ENCODE results near the gene ARHGEF16.

ARHGEF16 gene

DNA sequence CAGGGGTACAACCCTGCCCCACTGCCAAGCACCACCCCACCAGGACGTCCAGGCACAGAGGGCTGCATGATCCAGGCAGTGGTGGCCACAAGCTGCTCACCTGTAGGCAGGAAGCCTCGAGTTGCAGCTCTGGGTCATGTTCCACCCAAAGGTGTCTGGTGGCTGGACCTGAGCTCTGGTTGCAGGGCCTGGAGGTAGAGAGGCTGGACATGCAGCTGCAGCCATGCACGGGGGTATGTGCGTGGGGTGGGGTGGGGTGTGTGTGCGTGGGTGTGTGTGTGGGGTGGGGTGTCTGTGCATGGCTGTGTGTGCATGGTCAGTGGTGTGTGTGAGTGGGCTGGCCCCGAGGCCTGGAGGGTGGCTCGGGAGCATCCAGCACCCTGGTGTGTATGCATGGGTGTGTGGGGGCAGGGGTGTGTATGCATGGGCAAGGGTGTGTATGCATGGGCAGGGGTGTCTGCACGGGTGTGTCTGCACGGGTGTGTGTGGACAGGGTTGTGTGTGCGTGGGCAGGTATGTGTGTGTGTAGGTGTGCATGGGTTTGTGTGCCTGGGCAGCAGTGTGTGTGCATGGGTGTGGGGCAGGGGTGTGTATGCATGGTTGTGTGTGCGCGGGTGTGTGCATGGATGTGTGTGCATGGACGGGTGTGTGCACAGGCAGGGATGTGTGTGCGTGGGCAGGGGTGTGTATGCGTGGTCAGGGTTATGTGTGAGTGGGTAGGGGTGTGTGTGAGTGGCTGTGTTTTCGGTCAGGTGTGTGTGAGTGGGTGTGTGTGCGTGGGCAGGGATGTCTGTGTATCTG lies 15.6 kb downstream of the ARHGEF16 start:
- DNase-seq (no peak), ATAC-seq (replicated peaks) (no peak)
- Mint-ChIP-seq H3K4me3 (no peak overlapping the region), H3K27me3 (peaks cover 6 to 9% of the 10 kb centered on the region in 2 donors), H3K27ac (no peak overlapping the region), H3K4me1 (peaks cover 5 to 15% of the 10 kb centered on the region in 2 donors), H3K36me3 (no peaks in the 10 kb centered on the region), H3K9me3 (peaks cover 0 to 6% of the 10 kb centered on the region in 2 donors)

DNA sequence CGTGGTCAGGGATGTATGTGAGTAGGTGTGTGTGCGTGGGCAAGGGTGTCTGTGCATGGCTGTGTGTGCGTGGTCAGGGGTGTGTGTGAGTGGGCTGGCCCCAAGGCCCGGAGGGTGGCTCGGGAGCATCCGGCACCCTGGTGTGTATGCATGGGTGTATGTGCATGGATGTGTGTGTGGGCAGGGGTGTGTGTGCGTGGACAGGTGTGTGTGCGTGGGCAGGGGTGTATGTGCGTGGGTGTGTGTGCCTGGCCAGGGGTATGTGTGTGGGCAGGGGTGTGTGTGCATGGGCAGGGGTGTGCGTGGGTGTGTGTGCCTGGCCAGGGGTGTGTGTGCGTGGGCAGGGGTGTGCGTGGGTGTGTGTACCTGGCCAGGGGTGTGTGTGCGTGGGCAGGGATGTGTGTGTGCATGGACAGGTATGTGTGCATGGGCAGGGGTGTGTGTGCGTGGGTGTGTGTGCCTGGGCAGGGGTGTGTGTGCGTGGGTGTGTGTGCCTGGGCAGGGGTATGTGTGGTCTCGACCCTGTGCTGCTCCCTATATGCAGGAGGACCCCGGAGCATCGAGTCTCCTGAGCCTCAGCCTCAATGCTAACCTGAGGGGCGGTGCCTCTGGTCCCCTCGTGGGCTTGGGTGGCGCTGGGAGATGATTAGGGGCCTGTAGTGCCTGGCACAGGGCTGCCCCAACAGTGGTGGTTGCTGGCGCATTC lies 16.3 kb downstream of the ARHGEF16 start:
- H3K27ac Mint-ChIP-seq = no peak overlapping the region
- DNase-seq = no peak
- H3K4me3 Mint-ChIP-seq = no peak overlapping the region
- peaks cover 3 to 13% of the 10 kb centered on the region in 2 donors for H3K4me1 Mint-ChIP-seq
- ATAC-seq (replicated peaks) = peak in 1 of 2 donors; percentile 33
- peaks cover 3 to 6% of the 10 kb centered on the region in 2 donors for H3K27me3 Mint-ChIP-seq
- peaks cover 0 to 6% of the 10 kb centered on the region in 2 donors for H3K9me3 Mint-ChIP-seq
- no peaks in the 10 kb centered on the region for H3K36me3 Mint-ChIP-seq

- H3K4me1 Mint-ChIP-seq = peaks cover 0 to 11% of the 10 kb centered on the region in 2 donors
Measured at GRCh38 chr1:3471356-3472087, 17.1 kb downstream of the ARHGEF16 start.

GRCh38 chr1:3472088-3472850 lies 17.8 kb downstream of the ARHGEF16 start:
- H3K4me3 Mint-ChIP-seq = no peak overlapping the region
- H3K4me1 Mint-ChIP-seq = peaks cover 0 to 11% of the 10 kb centered on the region in 2 donors
- H3K27ac Mint-ChIP-seq = no peak overlapping the region
- ATAC-seq (replicated peaks) = no peak
- peaks cover 0 to 6% of the 10 kb centered on the region in 2 donors for H3K9me3 Mint-ChIP-seq
- peaks cover 0 to 5% of the 10 kb centered on the region in 2 donors for H3K27me3 Mint-ChIP-seq
- DNase-seq = no peak
- no peaks in the 10 kb centered on the region for H3K36me3 Mint-ChIP-seq

More at GRCh38 chr1:3471356-3472087, 17.1 kb downstream of the ARHGEF16 start:
- no peak overlapping the region for H3K4me3 Mint-ChIP-seq
- H3K36me3 Mint-ChIP-seq = no peaks in the 10 kb centered on the region
- H3K9me3 Mint-ChIP-seq = peaks cover 0 to 6% of the 10 kb centered on the region in 2 donors
- H3K27me3 Mint-ChIP-seq = peaks cover 0 to 5% of the 10 kb centered on the region in 2 donors
- no peak for ATAC-seq (replicated peaks)
- no peak for DNase-seq
- no peak overlapping the region for H3K27ac Mint-ChIP-seq

DNA sequence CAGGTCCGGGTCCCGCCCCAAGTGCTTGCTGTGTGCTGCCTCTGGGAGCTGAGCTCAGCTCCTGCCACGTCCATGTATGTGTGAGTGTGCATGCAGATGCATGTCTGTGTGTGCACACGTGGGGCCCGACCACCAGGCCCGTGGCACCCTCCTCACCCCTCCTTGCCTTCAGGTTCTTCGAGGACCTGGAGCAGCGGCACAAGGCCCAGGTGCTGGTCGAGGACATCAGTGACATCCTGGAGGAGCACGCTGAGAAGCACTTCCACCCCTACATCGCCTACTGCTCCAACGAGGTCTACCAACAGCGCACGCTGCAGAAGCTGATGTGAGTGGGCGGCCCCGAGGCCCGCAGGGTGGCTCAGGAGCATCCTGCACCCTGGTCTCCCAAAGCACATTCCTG lies 18.4 kb downstream of the ARHGEF16 start:
- no peaks in the 10 kb centered on the region for H3K36me3 Mint-ChIP-seq
- DNase-seq = no peak
- H3K27ac Mint-ChIP-seq = no peak overlapping the region
- no peak for ATAC-seq (replicated peaks)
- peaks cover 0 to 9% of the 10 kb centered on the region in 2 donors for H3K27me3 Mint-ChIP-seq
- peaks cover 0 to 6% of the 10 kb centered on the region in 2 donors for H3K9me3 Mint-ChIP-seq
- H3K4me3 Mint-ChIP-seq = no peak overlapping the region
- H3K4me1 Mint-ChIP-seq = peaks cover 0 to 10% of the 10 kb centered on the region in 2 donors

DNA sequence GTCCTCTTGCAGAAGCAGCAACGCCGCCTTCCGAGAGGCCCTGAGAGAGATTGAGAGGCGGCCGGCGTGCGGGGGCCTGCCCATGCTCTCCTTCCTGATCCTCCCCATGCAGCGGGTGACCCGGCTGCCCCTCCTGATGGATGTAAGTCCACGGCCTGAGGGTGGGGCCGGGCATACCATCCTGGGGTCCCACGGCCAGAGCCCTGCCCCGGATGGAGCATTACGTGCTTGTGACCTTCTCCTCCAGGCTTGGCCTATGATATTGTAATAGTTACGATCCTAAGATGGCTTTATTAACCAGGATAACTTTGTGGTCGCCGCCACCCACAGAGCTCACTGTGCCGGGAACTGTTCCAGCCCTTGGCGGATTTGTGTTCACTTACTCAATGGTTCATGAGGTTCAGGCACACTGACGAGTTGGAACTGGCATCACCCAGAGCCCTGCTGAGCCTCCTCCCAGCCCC lies 18.9 kb downstream of the ARHGEF16 start:
- Mint-ChIP-seq H3K9me3 (peaks cover 0 to 6% of the 10 kb centered on the region in 2 donors), H3K36me3 (no peaks in the 10 kb centered on the region), H3K27ac (no peak overlapping the region), H3K4me3 (no peak overlapping the region), H3K4me1 (peaks cover 0 to 10% of the 10 kb centered on the region in 2 donors), H3K27me3 (peaks cover 0 to 9% of the 10 kb centered on the region in 2 donors)
- no peak for DNase-seq
- ATAC-seq (replicated peaks) = no peak

DNA sequence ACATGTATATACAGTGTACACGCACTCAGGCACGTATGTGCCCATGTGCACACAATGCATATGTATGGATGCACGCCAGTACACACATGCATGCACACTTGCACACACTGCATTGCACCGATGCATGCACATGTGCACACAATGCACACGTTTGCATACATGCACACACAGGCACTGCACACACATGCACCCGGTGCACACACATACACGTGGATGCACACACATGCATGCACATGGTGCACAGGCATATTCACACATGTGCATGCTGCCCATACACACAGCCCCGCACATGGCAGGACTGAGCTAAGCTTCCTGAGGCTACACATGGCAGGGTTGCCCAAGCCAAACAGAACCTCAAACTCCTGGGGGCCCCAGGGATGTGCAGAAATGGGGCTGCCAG lies 19.6 kb downstream of the ARHGEF16 start:
- Mint-ChIP-seq H3K27ac (no peak overlapping the region), H3K9me3 (peaks cover 0 to 6% of the 10 kb centered on the region in 2 donors), H3K4me1 (peaks cover 0 to 10% of the 10 kb centered on the region in 2 donors), H3K36me3 (no peaks in the 10 kb centered on the region), H3K4me3 (no peak overlapping the region), H3K27me3 (peaks cover 0 to 9% of the 10 kb centered on the region in 2 donors)
- DNase-seq (no peak), ATAC-seq (replicated peaks) (peak in 1 of 2 donors; percentile 3)

DNA sequence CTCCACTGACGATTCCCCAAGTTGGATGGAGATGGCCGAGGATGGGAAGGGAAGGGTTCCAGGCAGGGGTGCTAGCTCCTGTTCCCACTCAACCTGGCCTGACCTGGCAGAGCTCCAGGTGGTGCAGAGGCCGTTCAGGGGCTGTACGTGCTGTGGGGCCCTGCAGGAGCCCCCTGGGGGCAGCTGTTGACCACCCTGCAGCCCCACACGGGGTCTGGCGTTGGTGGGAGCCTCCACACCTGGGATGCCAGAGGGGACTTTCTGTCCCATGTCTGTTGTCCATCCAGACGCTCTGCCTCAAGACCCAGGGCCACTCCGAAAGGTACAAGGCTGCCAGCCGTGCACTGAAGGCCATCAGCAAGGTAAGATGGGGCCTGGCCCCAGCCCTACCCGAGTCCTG lies 20.0 kb downstream of the ARHGEF16 start:
- Mint-ChIP-seq H3K27me3 (peaks cover 0 to 9% of the 10 kb centered on the region in 2 donors), H3K36me3 (no peaks in the 10 kb centered on the region), H3K4me3 (no peak overlapping the region), H3K27ac (no peak overlapping the region), H3K9me3 (peaks cover 0 to 6% of the 10 kb centered on the region in 2 donors), H3K4me1 (peaks cover 0 to 10% of the 10 kb centered on the region in 2 donors)
- DNase-seq = no peak
- ATAC-seq (replicated peaks) = no peak

DNA sequence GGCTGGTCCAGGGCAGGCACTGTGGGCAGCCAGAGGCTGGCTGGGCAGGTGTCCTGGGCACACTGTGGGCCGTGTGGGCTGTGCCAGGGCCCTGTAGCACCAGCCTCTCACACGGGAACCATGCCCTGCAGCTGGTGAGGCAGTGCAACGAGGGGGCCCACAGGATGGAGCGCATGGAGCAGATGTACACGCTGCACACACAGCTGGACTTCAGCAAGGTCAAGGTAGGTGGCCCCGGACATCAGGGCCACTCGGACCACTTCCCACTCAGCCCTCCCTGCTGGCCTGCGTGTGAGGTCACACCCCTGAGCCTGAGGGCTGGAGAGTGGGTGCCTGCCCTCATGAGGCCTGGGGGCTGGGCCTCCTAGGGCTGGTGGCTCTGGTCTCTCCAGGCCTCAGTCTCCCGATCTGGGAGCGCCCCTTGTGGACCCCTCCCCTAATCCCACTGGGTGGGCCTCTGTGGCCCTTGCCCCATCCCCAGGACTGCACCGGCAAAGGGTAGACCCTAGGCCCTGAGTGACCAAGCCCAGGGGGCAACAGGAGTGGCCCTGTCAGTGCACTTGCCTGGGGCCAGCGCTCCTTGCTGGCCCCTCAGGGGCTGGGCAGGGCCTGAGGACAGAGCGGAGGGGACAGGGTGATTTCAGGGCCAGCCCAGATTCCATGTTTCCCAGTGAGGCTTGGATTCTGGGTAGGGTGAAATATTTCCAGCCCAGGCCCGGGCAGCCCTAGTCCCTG lies 21.5 kb downstream of the ARHGEF16 start:
- DNase-seq = no peak
- Mint-ChIP-seq H3K4me3 (no peak overlapping the region), H3K4me1 (no peaks in the 10 kb centered on the region), H3K27ac (no peak overlapping the region), H3K36me3 (no peaks in the 10 kb centered on the region), H3K27me3 (peaks cover 0 to 5% of the 10 kb centered on the region in 2 donors), H3K9me3 (no peaks in the 10 kb centered on the region)
- no peak for ATAC-seq (replicated peaks)

GRCh38 chr1:3476666-3477065 lies 22.2 kb downstream of the ARHGEF16 start:
- H3K27ac Mint-ChIP-seq = no peak overlapping the region
- H3K9me3 Mint-ChIP-seq = no peaks in the 10 kb centered on the region
- peaks cover 3 to 5% of the 10 kb centered on the region in 2 donors for H3K27me3 Mint-ChIP-seq

DNA sequence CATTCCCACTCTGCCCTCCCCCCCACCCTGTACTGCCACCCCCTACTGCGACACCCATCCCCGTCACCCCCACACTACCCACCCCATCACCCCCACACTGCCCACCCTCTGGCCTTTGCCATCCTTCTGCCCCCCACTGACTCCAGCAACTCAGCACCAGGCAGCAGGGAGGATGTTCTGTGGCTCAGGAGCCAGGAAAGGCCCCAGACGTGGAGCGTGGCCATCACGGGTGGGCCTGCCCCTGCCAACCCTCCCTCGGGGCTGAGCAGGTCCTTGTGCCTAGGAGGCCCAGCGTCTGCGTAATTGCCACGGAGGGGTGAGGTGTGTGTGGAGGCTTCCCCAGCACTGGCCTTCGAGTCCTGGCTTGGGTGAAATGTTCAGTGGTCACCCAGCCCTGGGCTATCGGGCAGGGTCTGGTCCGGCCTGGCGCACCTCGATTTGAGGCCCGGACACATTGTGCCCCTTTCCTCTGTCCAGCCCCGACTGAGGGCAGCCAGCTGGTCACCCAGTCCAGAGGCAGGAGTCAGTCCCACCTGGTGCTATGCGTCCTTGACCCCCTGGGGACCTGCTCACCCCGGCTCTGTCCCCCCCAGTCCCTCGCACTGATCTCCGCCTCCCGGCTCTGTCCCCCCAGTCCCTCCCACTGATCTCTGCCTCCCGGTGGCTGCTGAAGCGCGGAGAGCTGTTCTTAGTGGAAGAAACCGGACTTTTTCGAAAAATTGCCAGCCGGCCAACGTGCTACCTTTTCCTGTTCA lies 23.0 kb downstream of the ARHGEF16 start:
- no peaks in the 10 kb centered on the region for H3K9me3 Mint-ChIP-seq
- H3K27me3 Mint-ChIP-seq = peaks cover 4 to 5% of the 10 kb centered on the region in 2 donors
- no peak overlapping the region for H3K4me3 Mint-ChIP-seq
- no peaks in the 10 kb centered on the region for H3K36me3 Mint-ChIP-seq
- ATAC-seq (replicated peaks) (no peak), DNase-seq (no peak)
- no peaks in the 10 kb centered on the region for H3K4me1 Mint-ChIP-seq
- H3K27ac Mint-ChIP-seq = no peak overlapping the region

More at GRCh38 chr1:3476666-3477065, 22.2 kb downstream of the ARHGEF16 start:
- no peak for ATAC-seq (replicated peaks)
- no peak for DNase-seq
- Mint-ChIP-seq H3K4me3 (no peak overlapping the region), H3K4me1 (no peaks in the 10 kb centered on the region), H3K36me3 (no peaks in the 10 kb centered on the region)

GRCh38 chr1:3478187-3478586 lies 23.7 kb downstream of the ARHGEF16 start:
- Mint-ChIP-seq H3K36me3 (no peaks in the 10 kb centered on the region), H3K9me3 (no peaks in the 10 kb centered on the region), H3K27me3 (peaks cover 4 to 5% of the 10 kb centered on the region in 2 donors), H3K4me3 (no peak overlapping the region), H3K27ac (no peak overlapping the region), H3K4me1 (no peaks in the 10 kb centered on the region)
- no peak for ATAC-seq (replicated peaks)
- DNase-seq = no peak
